ENCODE measurements around the gene SUMO3.

SUMO3 gene

DNA sequence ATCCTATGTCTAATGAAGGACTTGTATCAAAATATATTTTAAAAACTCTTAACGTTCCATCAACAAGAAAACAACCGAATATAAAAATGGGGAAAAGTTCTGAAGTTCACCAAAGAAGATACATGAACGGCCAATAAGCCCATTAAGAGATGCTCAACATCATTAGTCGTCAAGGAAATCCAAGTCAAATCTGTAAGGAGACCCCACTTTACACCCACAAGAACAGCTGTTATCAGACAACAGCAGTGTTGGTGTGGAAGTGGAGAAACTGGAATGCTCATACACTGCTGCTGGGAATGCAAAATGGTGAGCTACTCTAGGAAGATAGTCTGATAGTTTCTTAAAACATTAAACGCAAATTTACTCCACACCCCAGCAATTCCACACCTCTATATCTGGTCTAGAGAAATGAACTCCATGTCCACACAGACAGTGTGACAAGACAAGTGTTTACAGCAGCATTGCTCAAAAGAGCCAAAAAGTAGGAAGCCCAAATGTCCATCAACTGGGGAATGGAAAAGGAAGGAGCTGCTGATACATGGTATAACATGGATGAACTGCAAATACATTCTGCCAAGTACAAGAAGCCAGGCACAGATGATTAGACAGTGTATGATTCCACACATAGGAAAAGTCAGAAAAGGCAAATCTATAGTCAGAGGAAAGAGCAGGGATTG lies 34.7 kb downstream of the SUMO3 start:
- H3K4me3 ChIP-seq (ENCODE audit: low read depth, low read length): no peak overlapping the region
- TF ChIP-seq, protein P1, sequence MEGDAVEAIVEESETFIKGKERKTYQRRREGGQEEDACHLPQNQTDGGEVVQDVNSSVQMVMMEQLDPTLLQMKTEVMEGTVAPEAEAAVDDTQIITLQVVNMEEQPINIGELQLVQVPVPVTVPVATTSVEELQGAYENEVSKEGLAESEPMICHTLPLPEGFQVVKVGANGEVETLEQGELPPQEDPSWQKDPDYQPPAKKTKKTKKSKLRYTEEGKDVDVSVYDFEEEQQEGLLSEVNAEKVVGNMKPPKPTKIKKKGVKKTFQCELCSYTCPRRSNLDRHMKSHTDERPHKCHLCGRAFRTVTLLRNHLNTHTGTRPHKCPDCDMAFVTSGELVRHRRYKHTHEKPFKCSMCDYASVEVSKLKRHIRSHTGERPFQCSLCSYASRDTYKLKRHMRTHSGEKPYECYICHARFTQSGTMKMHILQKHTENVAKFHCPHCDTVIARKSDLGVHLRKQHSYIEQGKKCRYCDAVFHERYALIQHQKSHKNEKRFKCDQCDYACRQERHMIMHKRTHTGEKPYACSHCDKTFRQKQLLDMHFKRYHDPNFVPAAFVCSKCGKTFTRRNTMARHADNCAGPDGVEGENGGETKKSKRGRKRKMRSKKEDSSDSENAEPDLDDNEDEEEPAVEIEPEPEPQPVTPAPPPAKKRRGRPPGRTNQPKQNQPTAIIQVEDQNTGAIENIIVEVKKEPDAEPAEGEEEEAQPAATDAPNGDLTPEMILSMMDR (IDR thresholded peaks at IDR 0.05; ENCODE audit: low read depth, low read length): no peak

DNA sequence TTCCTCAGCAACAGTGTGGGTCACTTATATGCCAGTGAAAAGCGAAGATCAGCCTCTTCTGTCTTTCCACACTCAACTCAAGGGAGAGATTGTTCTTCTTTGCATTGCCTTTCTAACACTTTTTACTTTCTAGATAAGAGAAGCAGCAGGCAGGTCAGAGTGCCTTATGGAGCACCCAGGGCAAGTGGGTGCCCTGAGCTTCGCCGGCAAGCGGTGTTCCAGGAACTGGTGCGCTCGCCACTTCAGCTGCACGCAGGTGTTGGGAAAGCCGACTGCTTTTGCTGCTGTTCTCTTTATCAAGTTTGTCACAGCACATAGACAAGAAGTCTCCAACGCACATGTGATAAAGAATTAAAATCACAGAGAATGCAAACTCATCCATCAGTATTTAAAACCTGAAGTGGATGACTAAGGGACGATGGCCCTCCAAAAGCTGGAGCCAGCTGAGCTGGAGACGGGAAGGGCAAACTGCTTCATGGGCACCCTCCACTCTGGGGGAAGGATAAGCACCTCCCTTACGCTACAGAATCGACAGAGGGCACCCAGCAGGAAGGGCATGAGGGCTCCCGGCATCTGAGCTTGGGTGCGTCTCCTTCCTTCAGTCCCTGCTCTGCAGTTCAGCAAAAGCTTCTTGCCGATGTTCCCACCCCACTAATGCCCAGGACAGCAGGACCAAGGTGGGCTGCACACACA lies 36.9 kb downstream of the SUMO3 start:
- H3K4me3 ChIP-seq (ENCODE audit: low read depth, low read length): no peak overlapping the region
- TF ChIP-seq, protein P1 (IDR thresholded peaks at IDR 0.05; ENCODE audit: low read depth, low read length): no peak

DNA sequence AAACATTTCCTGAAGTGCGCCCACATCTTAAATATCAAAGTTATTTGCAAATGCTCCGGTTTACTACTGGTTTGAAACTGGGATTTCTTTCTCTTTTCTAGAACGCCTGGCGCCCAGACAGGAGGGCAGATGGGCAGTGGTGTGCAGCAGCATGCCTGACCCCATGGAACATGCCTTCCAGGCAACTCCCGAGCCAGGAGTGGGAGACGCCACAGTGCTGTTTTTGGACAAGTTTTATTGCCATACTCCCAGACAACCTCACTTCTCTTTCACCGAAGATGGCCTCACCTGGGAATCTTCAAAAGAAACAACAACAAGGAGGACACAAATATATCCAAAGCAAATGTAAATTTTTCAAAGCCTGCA lies 37.7 kb downstream of the SUMO3 start:
- no peak overlapping the region for H3K4me3 ChIP-seq (ENCODE audit: low read depth, low read length)
- TF ChIP-seq, protein P1 (IDR thresholded peaks at IDR 0.05; ENCODE audit: low read depth, low read length): no peak

DNA sequence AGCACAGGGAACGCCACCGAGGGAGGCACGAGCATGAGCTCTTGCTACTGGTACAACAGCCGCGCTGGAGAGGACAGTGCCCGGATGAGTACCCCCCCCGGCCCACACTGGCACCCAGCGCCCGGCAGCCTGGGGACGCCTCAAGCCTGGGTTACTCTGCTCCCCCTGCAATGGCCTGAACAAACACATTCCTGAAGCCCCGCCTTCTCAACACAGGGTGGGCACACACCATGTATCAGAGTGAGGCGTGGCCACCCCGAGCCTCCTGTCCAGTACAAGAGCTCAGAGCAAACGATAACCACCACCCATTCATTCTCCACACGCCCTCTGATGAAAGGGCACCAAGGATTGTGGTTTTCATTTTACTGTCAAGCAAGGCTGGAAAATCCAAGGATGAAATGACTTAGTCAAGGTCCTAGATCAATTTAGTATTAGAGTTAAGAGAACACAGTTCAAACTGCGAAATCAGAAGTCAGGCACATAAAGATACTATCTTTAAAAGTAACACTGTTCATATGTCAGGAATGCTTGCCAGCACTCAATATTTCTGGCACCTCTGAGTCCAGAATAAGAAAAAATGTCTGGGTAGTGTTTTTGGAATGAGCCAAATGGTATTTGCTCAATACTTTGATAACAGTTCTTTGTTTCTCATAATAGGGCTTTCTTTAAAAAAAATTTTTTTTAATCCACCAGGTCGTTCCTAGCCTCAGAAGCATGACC lies 38.3 kb downstream of the SUMO3 start:
- TF ChIP-seq, protein P1 (IDR thresholded peaks at IDR 0.05; ENCODE audit: low read depth, low read length): no peak
- no peak overlapping the region for H3K4me3 ChIP-seq (ENCODE audit: low read depth, low read length)

DNA sequence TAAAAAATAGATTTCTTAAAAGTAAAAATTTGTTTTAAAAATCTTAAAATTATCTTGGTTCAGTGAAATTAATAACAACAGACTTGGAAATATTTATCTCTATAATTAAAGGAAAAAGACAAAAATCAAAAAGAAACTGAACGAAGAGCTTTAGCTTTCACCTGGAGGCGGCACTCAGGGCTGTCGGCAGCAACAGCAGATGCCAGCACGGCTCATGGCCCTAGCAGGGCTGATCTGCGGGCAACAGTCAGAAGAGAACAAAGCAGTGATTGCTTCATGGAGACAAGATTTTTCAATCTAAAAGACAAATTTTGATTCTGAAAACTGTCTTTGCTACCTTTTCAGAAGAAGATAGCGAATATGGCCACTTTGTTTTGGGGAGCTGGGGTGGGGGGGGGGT lies 38.9 kb downstream of the SUMO3 start:
- TF ChIP-seq, protein P1 (IDR thresholded peaks at IDR 0.05; ENCODE audit: low read depth, low read length): no peak
- H3K4me3 ChIP-seq (ENCODE audit: low read depth, low read length): no peak overlapping the region

DNA sequence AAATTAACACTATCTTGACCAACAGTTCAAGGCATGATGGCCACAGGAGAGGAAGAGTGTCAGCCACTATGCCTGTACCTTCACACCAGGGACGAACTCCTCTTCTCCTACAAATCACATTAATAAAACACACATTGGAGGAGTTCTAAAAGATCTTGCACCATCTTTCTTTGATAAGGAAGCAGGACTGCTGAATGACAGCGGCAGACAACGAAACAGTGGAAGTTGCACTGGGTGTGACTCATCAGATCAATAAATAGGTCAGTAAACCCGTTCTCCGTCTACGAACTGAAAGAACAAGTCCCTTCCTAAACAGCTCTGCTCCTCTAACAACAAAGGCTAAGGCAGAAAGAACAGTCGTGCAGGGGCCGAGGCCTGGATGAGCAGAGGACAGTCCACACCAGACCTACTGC lies 39.4 kb downstream of the SUMO3 start:
- H3K4me3 ChIP-seq (ENCODE audit: low read depth, low read length): no peak overlapping the region
- TF ChIP-seq, protein P1 (IDR thresholded peaks at IDR 0.05; ENCODE audit: low read depth, low read length): no peak

DNA sequence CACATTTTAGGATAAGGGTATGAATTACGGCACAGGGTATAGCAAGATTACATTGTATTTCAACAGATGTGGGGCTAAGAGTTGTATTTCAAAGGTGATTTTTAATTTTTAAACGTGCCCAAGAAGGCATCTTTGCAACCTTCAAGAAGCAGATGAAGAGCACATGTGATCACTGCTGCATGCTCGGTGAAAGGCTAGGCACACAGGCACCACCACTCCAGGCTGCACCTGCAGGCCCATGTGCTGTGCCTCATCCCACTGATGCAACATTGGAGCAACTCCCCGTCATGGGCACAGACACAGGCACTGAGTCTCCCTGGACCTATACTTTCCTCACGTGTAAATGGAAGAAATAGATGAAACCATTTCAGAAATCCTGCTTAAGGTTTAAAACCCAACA lies 39.8 kb downstream of the SUMO3 start:
- TF ChIP-seq, protein P1 (IDR thresholded peaks at IDR 0.05; ENCODE audit: low read depth, low read length): no peak
- H3K4me3 ChIP-seq (ENCODE audit: low read depth, low read length): no peak overlapping the region

Measured in WI38 (cell line).